Measurements from ENCODE around the gene ANXA7. TPM values are rescaled to one million over a fixed set of nuclear protein-coding genes. Genes with fewer than 3 reads are reported as not detected.

The ANXA7 gene
- total and polyA plus RNA-seq, 2 donors (not counting 3 experiments of a cell fraction or from before 2014, with no cell fraction given): 56.5 to 81.6 TPM

DNA sequence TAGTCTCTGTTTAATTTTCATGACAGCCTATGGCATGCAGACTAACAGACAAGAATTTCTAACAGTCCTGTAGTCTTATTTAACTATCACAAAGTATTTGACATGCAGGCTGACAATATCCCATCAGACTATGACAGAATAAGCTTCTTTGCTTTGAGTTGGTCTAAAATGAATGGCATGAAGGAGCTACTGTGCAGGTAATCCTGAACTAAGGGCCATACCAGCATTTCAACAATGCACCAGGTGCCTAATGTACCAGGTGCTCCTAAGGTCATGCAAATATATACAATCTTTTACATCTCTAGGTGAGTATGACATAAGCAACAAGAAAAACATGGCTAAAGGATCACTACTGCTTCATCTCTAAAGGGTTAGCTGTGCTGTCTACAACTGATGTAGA, 33.1 kb upstream of the ANXA7 start:
- Histone ChIP-seq H3K4me2 (ENCODE audit: insufficient read depth, low read length) (no peak overlapping the region), H3K4me3 (replicated peaks in 1 of 3; ENCODE audit: insufficient read depth in 1 of 3, low read depth in 1 of 3, low read length in 3 of 3) (no peak overlapping the region), H2AFZ (ENCODE audit: low read depth, low read length) (no peak overlapping the region), H3K4me1 (ENCODE audit: control insufficient read depth, extremely low read depth, insufficient read depth, low read length) (no peaks in the 10 kb centered on the region), H3K36me3 (ENCODE audit: control insufficient read depth in 2 of 2, extremely low read depth in 1 of 2, insufficient read depth in 2 of 2, low read length in 2 of 2) (no peaks in the 10 kb centered on the region), H3K9ac (replicated peaks; ENCODE audit: extremely low read depth, insufficient read depth, low read length) (no peak overlapping the region), H3K9me1 (replicated peaks; ENCODE audit: control insufficient read depth, extremely low read depth, insufficient read depth, low read length) (no peaks in the 10 kb centered on the region), H4K20me1 (replicated peaks; ENCODE audit: control insufficient read depth, extremely low read depth, insufficient read depth, low read length) (no peaks in the 10 kb centered on the region), H3K79me2 (ENCODE audit: control insufficient read depth, insufficient read depth, low read length) (no peaks in the 10 kb centered on the region), H3K9me3 (replicated peaks; ENCODE audit: control insufficient read depth, insufficient read depth, low read length) (no peaks in the 10 kb centered on the region), H3K27me3 (ENCODE audit: control insufficient read depth in 2 of 2, insufficient read depth in 2 of 2, low read length in 2 of 2) (no peaks in the 10 kb centered on the region), H3K27ac (ENCODE audit: insufficient read depth, low read depth, low read length) (no peak overlapping the region)
- no peak for DNase-seq (ENCODE audit: low read depth, low spot score)
- no peak for TF ChIP-seq MYC (IDR thresholded peaks at IDR 0.05; ENCODE audit: low read depth, low read length)
- TF ChIP-seq, protein P1, sequence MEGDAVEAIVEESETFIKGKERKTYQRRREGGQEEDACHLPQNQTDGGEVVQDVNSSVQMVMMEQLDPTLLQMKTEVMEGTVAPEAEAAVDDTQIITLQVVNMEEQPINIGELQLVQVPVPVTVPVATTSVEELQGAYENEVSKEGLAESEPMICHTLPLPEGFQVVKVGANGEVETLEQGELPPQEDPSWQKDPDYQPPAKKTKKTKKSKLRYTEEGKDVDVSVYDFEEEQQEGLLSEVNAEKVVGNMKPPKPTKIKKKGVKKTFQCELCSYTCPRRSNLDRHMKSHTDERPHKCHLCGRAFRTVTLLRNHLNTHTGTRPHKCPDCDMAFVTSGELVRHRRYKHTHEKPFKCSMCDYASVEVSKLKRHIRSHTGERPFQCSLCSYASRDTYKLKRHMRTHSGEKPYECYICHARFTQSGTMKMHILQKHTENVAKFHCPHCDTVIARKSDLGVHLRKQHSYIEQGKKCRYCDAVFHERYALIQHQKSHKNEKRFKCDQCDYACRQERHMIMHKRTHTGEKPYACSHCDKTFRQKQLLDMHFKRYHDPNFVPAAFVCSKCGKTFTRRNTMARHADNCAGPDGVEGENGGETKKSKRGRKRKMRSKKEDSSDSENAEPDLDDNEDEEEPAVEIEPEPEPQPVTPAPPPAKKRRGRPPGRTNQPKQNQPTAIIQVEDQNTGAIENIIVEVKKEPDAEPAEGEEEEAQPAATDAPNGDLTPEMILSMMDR (IDR thresholded peaks at IDR 0.05; ENCODE audit: extremely low read depth in 1 of 2, insufficient read depth in 1 of 2, low read depth in 1 of 2, low read length in 2 of 2): no peak
- TF ChIP-seq FOS (IDR thresholded peaks at IDR 0.05; ENCODE audit: borderline replicate concordance, insufficient read depth, low read length): no peak
- no peak for TF ChIP-seq EZH2 (IDR thresholded peaks at IDR 0.05; ENCODE audit: borderline replicate concordance, low read depth, low read length, severe bottlenecking)
- no peak for TF ChIP-seq POLR2AphosphoS5 (IDR thresholded peaks at IDR 0.05; ENCODE audit: insufficient read depth, low read depth, low read length)
- no peak for TF ChIP-seq JUN (IDR thresholded peaks at IDR 0.05; ENCODE audit: borderline replicate concordance, insufficient read depth, insufficient read length, low read depth)
- TF ChIP-seq, protein P2, sequence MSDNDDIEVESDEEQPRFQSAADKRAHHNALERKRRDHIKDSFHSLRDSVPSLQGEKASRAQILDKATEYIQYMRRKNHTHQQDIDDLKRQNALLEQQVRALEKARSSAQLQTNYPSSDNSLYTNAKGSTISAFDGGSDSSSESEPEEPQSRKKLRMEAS (IDR thresholded peaks at IDR 0.05; ENCODE audit: insufficient read depth, insufficient read length): no peak
- no peak for TF ChIP-seq POLR2A (IDR thresholded peaks at IDR 0.05; ENCODE audit: low read depth, low read length)
- TF ChIP-seq GATA2 (IDR thresholded peaks at IDR 0.05; ENCODE audit: insufficient read depth, insufficient read length, low read depth, low read length): no peak
- POLR2A ChIA-PET: interaction anchor here (0.7 kb wide), 1 partner anchor 170 kb away, joined by 3 read pairs; no protein-coding TSS in a partner anchor
- BruUV-seq (replicated peaks): no TSS peak
- CTCF ChIA-PET: no interaction called here
- no peak for FAIRE-seq
- intact Hi-C loops (cut with micrococcal nuclease): no loop called here
- dilution Hi-C loops (cut with MboI; ENCODE audit: extremely low pct_ligation_motif_present, low sequenced_read_pairs): no loop called here

Measured in endothelial cell of umbilical vein (primary cell).